Activated CD8-positive, alpha-beta T cell treated with anti-CD3 and anti-CD28 coated beads, Interleukin-2, amount 10 ng/mL, durations not matched to agents 7 days and 5 days (primary cell): ENCODE results near the gene ELSPBP1. TPM values are rescaled to one million over a fixed set of nuclear protein-coding genes. Genes with fewer than 3 reads are reported as not detected.
"Not testable (repeated sequence)": the region's sequence is repeated elsewhere in the genome, so short reads cannot be mapped to it uniquely, and the experiment has no call there.

Source experiments
- ATAC-seq: fragments of 150-1000 bp; cut with Tn5 transposase; one replicate; pipeline ENCODE4 v1.10.0; 2021; ENCODE audit warnings: moderate library complexity
- CTCF ChIA-PET: fragments of 350-600 bp; sonication (Branson Sonifier 250); formaldehyde crosslinking; loops from one replicate; lab custom pipeline; 2021; ENCODE audit warnings: antibody characterized with exemption; lab: Charles Lee
- POLR2A ChIA-PET: fragments of 350-600 bp; sonication (Branson Sonifier 250); formaldehyde crosslinking; loops from one replicate; lab custom pipeline; 2021; ENCODE audit warnings: antibody characterized with exemption; lab: Charles Lee
- DNase-seq: peaks from one replicate; pipeline ENCODE4 v3.0.0-alpha.2; 2020
- H3K27ac Mint-ChIP-seq: one replicate; pipeline ENCODE4 v1.8.0; 2021; ENCODE audit warnings: mild to moderate bottlenecking, mixed read lengths
- H3K27me3 Mint-ChIP-seq: one replicate; pipeline ENCODE4 v1.8.0; 2021; ENCODE audit warnings: low read depth, mixed read lengths
- H3K36me3 Mint-ChIP-seq: one replicate; pipeline ENCODE4 v1.8.0; 2021; ENCODE audit warnings: low read depth, mixed read lengths
- H3K4me1 Mint-ChIP-seq: one replicate; pipeline ENCODE4 v1.8.0; 2021; ENCODE audit warnings: low read depth, mixed read lengths
- H3K4me3 Mint-ChIP-seq: one replicate; pipeline ENCODE4 v1.8.0; 2021; ENCODE audit warnings: mild to moderate bottlenecking, mixed read lengths
- H3K9me3 Mint-ChIP-seq: one replicate; pipeline ENCODE4 v1.8.0; 2022; ENCODE audit warnings: mixed read lengths; ENCODE audit not compliant: insufficient read depth
- total RNA-seq, 2 experiments: library from RNA; stranded (reverse); gene quantifications; one replicate each; pipeline ENCODE4 v1.2.3, GENCODE V29; 2021

ELSPBP1 gene
- total RNA-seq, 2 experiments from 2014 or later, result not detected

DNA sequence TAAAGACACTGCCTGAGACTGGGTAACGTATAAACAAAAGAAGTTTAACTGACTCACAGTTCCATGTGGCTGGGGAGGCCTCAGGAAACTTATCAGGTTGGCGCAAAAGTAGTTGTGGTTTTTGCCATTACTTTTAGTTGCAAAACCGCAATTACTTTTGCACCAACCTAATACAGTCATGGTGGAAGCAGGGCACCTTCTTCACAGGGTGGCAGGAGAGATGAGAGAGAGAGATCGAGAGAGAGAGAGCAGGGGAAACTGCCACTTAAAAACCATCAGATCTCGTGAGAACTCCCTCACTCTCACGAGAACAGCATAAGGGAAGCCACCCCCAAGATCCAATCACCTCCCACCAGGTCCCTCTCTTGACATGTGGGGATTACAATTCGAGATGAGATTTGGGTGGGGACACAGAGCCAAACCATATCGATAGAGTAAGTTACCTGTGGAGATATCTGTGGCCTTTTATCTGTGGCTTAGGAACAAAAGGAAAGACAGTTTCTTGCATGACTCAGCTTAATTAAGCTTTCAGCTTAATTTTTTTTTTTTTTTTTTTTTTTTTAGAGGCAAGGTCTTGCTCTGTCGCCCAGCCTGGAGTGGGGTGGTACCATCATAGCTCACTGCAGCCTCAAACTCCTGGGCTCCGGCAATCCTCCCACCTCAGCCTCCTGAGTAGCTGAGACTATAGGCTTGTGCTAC, 57.1 kb downstream of the ELSPBP1 start:
- Mint-ChIP-seq H3K4me3 (no peak overlapping the region), H3K36me3 (no peaks in the 10 kb centered on the region), H3K9me3 (no peaks in the 10 kb centered on the region), H3K4me1 (no peaks in the 10 kb centered on the region), H3K27ac (no peak overlapping the region), H3K27me3 (no peaks in the 10 kb centered on the region)
- ATAC-seq (no peak), DNase-seq (no peak)
- ChIA-PET CTCF (no interaction called here), POLR2A (no interaction called here)

DNA sequence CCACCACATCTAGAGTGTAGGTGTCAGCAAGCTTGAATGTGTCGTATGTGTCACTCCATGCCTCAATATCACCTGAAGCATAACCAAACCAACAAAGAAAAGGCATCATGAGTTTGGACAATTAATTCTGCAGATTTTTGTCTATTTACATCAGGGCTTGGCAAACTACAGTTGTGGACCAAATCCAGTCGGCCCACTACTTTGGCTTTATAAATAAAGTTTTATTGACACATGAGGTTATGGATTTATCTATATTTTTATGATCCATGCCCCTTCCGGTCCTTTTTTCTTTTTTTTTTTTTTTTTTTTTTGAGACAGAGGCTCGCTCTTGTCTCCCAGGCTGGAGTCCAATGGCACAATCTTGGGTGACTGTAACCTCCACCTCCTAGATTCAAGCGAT, 58.6 kb downstream of the ELSPBP1 start:
- no peak overlapping the region for H3K27ac Mint-ChIP-seq
- CTCF ChIA-PET, result no interaction called here
- no peaks in the 10 kb centered on the region for H3K36me3 Mint-ChIP-seq

GRCh38 chr19:48053856-48054255, 59.4 kb downstream of the ELSPBP1 start:
- H3K4me1 Mint-ChIP-seq, result no peaks in the 10 kb centered on the region
- POLR2A ChIA-PET, result no interaction called here
- H3K27ac Mint-ChIP-seq, result no peak overlapping the region
- no peaks in the 10 kb centered on the region for H3K36me3 Mint-ChIP-seq
- DNase-seq, result no peak
- H3K9me3 Mint-ChIP-seq, result no peaks in the 10 kb centered on the region
- H3K4me3 Mint-ChIP-seq, result no peak overlapping the region
- CTCF ChIA-PET, result no interaction called here
- ATAC-seq, result no peak
- H3K27me3 Mint-ChIP-seq, result no peaks in the 10 kb centered on the region

More for the DNA sequence above, 58.6 kb downstream of the ELSPBP1 start:
- DNase-seq (no peak), ATAC-seq (no peak)
- POLR2A ChIA-PET, result no interaction called here
- Mint-ChIP-seq H3K27me3 (no peaks in the 10 kb centered on the region), H3K4me1 (no peaks in the 10 kb centered on the region), H3K9me3 (no peaks in the 10 kb centered on the region), H3K4me3 (no peak overlapping the region)

GRCh38 chr19:48059331-48059730, 64.9 kb downstream of the ELSPBP1 start:
- Mint-ChIP-seq H3K36me3 (no peaks in the 10 kb centered on the region), H3K27ac (no peak overlapping the region), H3K4me1 (no peaks in the 10 kb centered on the region), H3K27me3 (peaks cover 4% of the 10 kb centered on the region), H3K9me3 (no peaks in the 10 kb centered on the region), H3K4me3 (no peak overlapping the region)
- ChIA-PET CTCF (interaction anchor here (1.0 kb wide), 1 partner anchor 96 kb away, joined by 3 read pairs; no protein-coding TSS in a partner anchor), POLR2A (no interaction called here)
- DNase-seq, result no peak
- no peak for ATAC-seq

- CTCF ChIA-PET, result no interaction called here
- H3K27me3 Mint-ChIP-seq, result peaks cover 6% of the 10 kb centered on the region
- no peak overlapping the region for H3K27ac Mint-ChIP-seq
- no peaks in the 10 kb centered on the region for H3K4me1 Mint-ChIP-seq
- H3K36me3 Mint-ChIP-seq, result no peaks in the 10 kb centered on the region
- no peak for DNase-seq
- no peak for ATAC-seq
- no peak overlapping the region for H3K4me3 Mint-ChIP-seq
- no peaks in the 10 kb centered on the region for H3K9me3 Mint-ChIP-seq
- POLR2A ChIA-PET, result no interaction called here
Measured at GRCh38 chr19:48060381-48060780, 65.9 kb downstream of the ELSPBP1 start.

DNA sequence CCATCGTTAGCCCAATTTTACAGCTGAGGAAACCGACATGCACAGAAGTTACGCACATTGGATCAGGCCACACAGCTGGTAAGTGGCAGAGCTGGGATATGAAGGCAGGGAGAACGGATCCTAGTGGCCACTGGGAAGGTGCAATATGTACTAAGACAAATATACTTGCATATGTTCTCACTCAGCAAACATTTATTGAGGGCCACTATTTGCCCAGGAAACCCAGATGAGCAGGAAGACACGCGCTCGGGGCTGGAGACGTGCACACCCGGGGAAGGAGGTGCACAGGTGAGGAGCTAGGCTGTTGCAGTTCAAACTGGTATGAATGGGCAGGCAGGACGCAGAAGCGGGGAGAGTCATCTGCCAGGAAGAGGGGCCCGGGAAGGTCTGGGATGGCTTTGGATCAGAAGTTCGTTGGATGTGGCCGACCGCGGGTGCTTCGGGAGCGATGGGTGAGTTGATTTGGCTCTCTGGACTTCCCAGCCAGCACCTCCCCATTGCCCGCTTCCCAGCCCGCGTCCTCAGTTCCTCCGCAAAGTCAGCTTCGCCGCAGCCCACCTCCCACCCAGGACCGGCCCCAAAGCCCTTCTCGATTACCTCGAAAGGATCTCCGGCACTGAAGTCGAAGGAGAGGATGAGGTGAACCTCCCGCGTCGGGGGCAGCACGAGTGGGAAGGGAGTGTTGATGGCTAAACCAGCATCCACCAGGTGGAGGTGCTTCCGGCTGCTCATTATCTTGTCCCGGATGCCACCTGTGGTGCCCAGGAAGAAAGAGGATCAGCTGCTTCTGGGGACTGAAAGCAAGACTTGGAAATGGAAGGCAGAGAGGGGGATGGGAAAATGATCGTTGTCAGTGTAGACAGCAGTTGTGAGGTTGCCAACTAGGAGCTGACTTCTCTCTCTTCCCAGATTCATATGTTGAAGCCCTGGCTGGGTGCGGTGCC, 67.2 kb downstream of the ELSPBP1 start:
- DNase-seq (no peak), ATAC-seq (no peak)
- no peak overlapping the region for H3K27ac Mint-ChIP-seq
- no peak overlapping the region for H3K4me3 Mint-ChIP-seq
- H3K4me1 Mint-ChIP-seq, result no peaks in the 10 kb centered on the region
- peaks cover 6% of the 10 kb centered on the region for H3K27me3 Mint-ChIP-seq
- no peaks in the 10 kb centered on the region for H3K36me3 Mint-ChIP-seq
- H3K9me3 Mint-ChIP-seq, result no peaks in the 10 kb centered on the region
- CTCF ChIA-PET, result no interaction called here
- POLR2A ChIA-PET, result no interaction called here

DNA sequence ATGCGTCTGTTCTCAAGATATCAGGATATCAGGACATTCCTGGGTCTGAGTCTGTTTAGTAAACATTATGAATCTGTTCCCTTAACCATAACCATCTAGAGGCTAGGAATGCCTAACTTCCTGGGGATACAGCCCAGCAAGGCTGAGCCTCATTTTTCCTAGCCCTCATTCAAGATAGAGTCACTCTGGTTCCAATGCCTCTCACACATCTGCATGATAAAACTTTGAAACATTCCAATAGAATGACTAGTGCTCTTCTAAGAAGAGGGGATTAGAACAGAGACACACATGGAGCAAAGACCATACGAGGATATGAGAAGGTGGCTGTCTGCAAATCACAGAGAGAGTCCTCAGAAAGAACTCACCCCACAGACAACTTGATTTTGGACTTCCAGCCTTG, 70.1 kb downstream of the ELSPBP1 start:
- CTCF ChIA-PET, result no interaction called here
- no peak for DNase-seq
- H3K36me3 Mint-ChIP-seq, result no peaks in the 10 kb centered on the region
- no peaks in the 10 kb centered on the region for H3K4me1 Mint-ChIP-seq
- H3K27ac Mint-ChIP-seq, result no peak overlapping the region
- no peak overlapping the region for H3K4me3 Mint-ChIP-seq
- H3K27me3 Mint-ChIP-seq, result peaks cover 6% of the 10 kb centered on the region
- POLR2A ChIA-PET, result no interaction called here
- H3K9me3 Mint-ChIP-seq, result no peaks in the 10 kb centered on the region
- no peak for ATAC-seq

- no peak for DNase-seq
- no peaks in the 10 kb centered on the region for H3K36me3 Mint-ChIP-seq
- H3K27ac Mint-ChIP-seq, result no peak overlapping the region
- POLR2A ChIA-PET, result no interaction called here
- peaks cover 1% of the 10 kb centered on the region for H3K27me3 Mint-ChIP-seq
- no peak overlapping the region for H3K4me3 Mint-ChIP-seq
- no peaks in the 10 kb centered on the region for H3K9me3 Mint-ChIP-seq
- CTCF ChIA-PET, result no interaction called here
- ATAC-seq, result no peak
- H3K4me1 Mint-ChIP-seq, result no peaks in the 10 kb centered on the region
Measured at GRCh38 chr19:48069435-48069834, 75.0 kb downstream of the ELSPBP1 start.

DNA sequence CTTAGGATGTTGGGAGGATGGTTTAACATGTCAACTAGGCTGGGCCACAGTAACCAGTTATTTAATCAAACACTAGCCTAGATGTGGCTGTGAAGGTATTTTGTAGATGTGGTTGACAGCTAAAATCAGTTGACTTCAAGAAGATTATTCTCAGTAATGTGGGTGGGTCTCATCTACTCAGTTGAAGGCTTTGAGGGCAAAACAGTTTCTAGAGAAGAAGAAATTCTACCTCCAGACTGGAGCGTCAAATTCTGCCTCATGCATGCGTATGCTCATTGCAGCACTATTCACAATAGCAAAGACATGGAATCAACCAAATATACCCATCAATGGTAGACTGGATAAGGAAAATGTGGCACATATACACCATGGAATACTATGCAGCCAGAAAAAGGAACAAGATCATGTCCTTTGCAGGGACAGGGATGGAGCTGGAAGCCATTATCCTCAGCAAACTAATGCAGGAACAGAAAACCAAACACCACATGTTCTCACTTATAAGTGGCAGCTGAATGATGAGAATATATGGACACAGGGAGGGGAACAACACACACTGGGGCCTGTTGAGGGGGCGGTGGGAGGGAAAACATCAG, 75.8 kb downstream of the ELSPBP1 start:
- ATAC-seq, H3K4me1 Mint-ChIP-seq, H3K4me3 Mint-ChIP-seq, CTCF ChIA-PET, POLR2A ChIA-PET, DNase-seq, H3K36me3 Mint-ChIP-seq, H3K9me3 Mint-ChIP-seq, H3K27ac Mint-ChIP-seq, H3K27me3 Mint-ChIP-seq: not testable (repeated sequence)

Other genes starting within 250 kb of the ELSPBP1 start
- gene NOP53, start 249.1 kb upstream of the ELSPBP1 start, total RNA-seq, result 100 to 1,000 TPM; 244 to 272 TPM
- gene SELENOW, start 215.9 kb upstream of the ELSPBP1 start, total RNA-seq, result 100 to 1,000 TPM; 132 to 140 TPM
- not detected for gene TPRX1, start 190.1 kb upstream of the ELSPBP1 start, total RNA-seq
- not detected for gene CRX, start 172.7 kb upstream of the ELSPBP1 start, total RNA-seq
- not detected for gene TPRX2, start 135.4 kb upstream of the ELSPBP1 start, total RNA-seq
- gene SULT2A1, start 108.3 kb upstream of the ELSPBP1 start, total RNA-seq, result not detected
- gene BSPH1, start 2.5 kb upstream of the ELSPBP1 start, total RNA-seq, result not detected
- gene CABP5, start 49.4 kb downstream of the ELSPBP1 start, total RNA-seq, result not detected
- gene PLA2G4C, start 116.2 kb downstream of the ELSPBP1 start, total RNA-seq, result 1 to 10 TPM in 1 of 2 experiments, under 1 TPM in 1; 0.73 to 1.8 TPM
- 100 to 1,000 TPM; 190 to 198 TPM for gene LIG1, start 175.7 kb downstream of the ELSPBP1 start, total RNA-seq
- gene ZSWIM9, start 176.0 kb downstream of the ELSPBP1 start, total RNA-seq, result 10 to 100 TPM in 1 of 2 experiments, 1 to 10 TPM in 1; 9.0 to 10.3 TPM